Vagina (tissue), 2 donors: Measurements from ENCODE around the gene ZNF592. TPM values are rescaled to one million over a fixed set of nuclear protein-coding genes. Genes with fewer than 3 reads are reported as not detected.
"Not testable (repeated sequence)": the region's sequence is repeated elsewhere in the genome, so short reads cannot be mapped to it uniquely, and the experiment has no call there.

Experiments used
- DNase-seq, 2 donors: peaks; one replicate each; pipeline ENCODE4 v3.0.0-alpha.2; 2017; ENCODE audit errors: extremely low spot score in 2 of 2
- H3K27ac ChIP-seq: fragments of 200-600 bp; sonication (generic); one replicate; pipeline ENCODE4 v1.5.1; 2019
- H3K27me3 ChIP-seq: fragments of 200-600 bp; sonication (generic); one replicate; pipeline ENCODE4 v1.5.1; 2019
- H3K36me3 ChIP-seq, 2 donors: fragments of 200-600 bp; sonication (generic); one replicate each; pipeline ENCODE4 v1.5.1; 2017 to 2019
- H3K4me1 ChIP-seq: fragments of 200-600 bp; sonication (generic); one replicate; pipeline ENCODE4 v1.5.1; 2019
- H3K4me3 ChIP-seq, 2 donors: fragments of 200-600 bp; sonication (generic); 1 replicate in 1 of 2; 2 replicates in 1 of 2; pipeline ENCODE4 v1.5.1; 2016 to 2019
- H3K9me3 ChIP-seq: fragments of 200-600 bp; sonication (generic); one replicate; pipeline ENCODE4 v1.5.1; 2019
- POLR2A ChIP-seq, 2 donors: fragments of 450-650 bp; IDR thresholded peaks; one replicate each; pipeline ENCODE4 v1.6.1; 2017; ENCODE audit warnings: antibody characterized with exemption in 2 of 2, mild to moderate bottlenecking in 2 of 2, moderate library complexity in 2 of 2
- POLR2AphosphoS5 ChIP-seq, 2 donors: sonication (generic); formaldehyde crosslinking; IDR thresholded peaks; one replicate each; pipeline ENCODE4 v1.9.0; 2017; ENCODE audit warnings: antibody characterized with exemption in 2 of 2, mild to moderate bottlenecking in 2 of 2, low read depth in 1 of 2; ENCODE audit not compliant: insufficient read depth in 1 of 2
- intact Hi-C: fragments of 100-400 bp; cut with DNase I; formaldehyde crosslinking; loops from one replicate; pipeline ENCODE4 v1.15.1; 2023
- total RNA-seq: library from RNA; depleted of rRNA; stranded (reverse); fragments of >200 nt; gene quantifications from one replicate; pipeline ENCODE4 v1.2.3, GENCODE V29; 2016
- TF ChIP-seq, protein P1 (sequence below), 3 experiments: fragments of 450-650 bp in 2 of 3; fragments of 200-600 bp in 1 of 3; sonication (generic) in 1 of 3; IDR thresholded peaks; one replicate each; pipeline ENCODE4 v1.5.1; 2017 to 2019; ENCODE audit warnings: antibody characterized with exemption in 3 of 3, mild to moderate bottlenecking in 2 of 3, moderate library complexity in 2 of 3

The ZNF592 gene
- total RNA-seq, 1 donor from 2014 or later, result 21.6 TPM

DNA sequence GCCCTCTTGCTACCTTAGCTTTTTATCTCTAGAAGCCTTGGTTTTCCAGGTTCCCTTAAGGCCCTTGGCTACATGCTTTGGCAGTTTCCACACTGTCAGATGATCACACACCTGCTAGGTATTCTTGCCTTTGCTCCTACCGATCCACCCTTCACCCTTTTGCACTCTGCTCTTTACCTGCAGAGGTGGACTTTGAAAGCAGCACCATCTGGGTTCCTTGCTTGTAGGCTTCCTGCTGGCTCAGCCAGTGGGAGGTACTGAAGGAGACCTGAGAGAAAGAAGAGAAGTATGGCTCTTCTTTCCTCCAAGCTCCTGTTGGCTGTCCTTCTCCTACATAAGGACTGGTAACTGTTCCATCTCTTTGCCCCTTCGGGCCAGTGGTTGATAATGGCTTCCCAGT lies 7.3 kb upstream of the ZNF592 start:
- TF ChIP-seq, protein P1, sequence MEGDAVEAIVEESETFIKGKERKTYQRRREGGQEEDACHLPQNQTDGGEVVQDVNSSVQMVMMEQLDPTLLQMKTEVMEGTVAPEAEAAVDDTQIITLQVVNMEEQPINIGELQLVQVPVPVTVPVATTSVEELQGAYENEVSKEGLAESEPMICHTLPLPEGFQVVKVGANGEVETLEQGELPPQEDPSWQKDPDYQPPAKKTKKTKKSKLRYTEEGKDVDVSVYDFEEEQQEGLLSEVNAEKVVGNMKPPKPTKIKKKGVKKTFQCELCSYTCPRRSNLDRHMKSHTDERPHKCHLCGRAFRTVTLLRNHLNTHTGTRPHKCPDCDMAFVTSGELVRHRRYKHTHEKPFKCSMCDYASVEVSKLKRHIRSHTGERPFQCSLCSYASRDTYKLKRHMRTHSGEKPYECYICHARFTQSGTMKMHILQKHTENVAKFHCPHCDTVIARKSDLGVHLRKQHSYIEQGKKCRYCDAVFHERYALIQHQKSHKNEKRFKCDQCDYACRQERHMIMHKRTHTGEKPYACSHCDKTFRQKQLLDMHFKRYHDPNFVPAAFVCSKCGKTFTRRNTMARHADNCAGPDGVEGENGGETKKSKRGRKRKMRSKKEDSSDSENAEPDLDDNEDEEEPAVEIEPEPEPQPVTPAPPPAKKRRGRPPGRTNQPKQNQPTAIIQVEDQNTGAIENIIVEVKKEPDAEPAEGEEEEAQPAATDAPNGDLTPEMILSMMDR (IDR thresholded peaks at IDR 0.05), result no peak
- TF ChIP-seq POLR2A (IDR thresholded peaks at IDR 0.05), result no peak
- TF ChIP-seq POLR2AphosphoS5 (IDR thresholded peaks at IDR 0.05; ENCODE audit: insufficient read depth in 1 of 2, low read depth in 1 of 2), result no peak
- Histone ChIP-seq H3K9me3 (no peaks in the 10 kb centered on the region), H3K36me3 (no peaks in the 10 kb centered on the region), H3K27me3 (no peaks in the 10 kb centered on the region), H3K4me1 (peaks cover 2% of the 10 kb centered on the region), H3K4me3 (no peak overlapping the region), H3K27ac (no peak overlapping the region)
- DNase-seq, result no peak
- intact Hi-C loops, result loop anchor here (10.0 kb wide), 1 partner anchor 86 kb away; the partner anchor contains the start of genes NMB and WDR73

DNA sequence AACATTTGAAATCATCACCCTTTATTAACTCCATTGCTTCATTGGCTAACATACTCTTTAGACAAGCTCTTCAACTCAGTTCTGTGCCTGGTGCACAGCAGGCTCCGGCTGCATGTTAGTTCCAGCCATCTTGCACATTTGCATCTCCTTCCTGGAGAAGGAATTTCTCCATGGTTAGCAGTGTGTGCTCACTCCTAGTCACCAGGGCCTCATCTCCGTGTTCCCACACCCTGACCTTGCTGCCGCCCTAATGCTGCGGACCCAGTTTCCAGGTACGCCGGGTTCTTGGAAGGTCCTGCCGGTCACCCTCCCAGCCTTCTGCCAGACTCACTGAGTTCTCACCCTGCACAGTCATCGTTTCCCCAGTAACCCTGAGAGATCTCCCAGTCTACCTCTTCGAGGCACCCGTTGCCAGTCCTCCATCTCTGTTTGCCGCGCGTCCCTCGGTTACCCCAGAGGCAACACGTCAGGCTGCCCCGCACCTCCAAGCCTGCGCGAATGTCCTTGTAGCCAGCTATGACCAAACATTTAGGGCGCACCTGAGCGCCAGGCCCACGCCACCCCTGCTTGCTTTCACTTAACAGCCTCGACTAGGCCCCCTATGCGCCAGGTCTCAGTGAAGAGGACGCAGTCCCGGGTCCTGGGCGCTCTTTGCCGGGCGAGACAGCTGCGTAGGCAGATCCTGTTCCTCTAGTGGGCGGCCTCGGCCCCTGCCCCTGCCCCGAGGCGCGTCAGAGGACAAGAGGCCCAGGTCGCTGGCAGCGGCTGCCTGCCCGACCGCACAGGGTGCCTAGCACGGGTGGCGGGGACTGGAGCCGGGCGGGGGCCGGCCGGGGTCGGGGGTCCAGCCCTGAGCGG lies 747 bp upstream of the ZNF592 start:
- intact Hi-C loops, result loop anchor here (1.0 to 10.0 kb wide), 3 partner anchors 31 to 93 kb away; partner anchors contain the start of genes NMB, SEC11A and WDR73

DNA sequence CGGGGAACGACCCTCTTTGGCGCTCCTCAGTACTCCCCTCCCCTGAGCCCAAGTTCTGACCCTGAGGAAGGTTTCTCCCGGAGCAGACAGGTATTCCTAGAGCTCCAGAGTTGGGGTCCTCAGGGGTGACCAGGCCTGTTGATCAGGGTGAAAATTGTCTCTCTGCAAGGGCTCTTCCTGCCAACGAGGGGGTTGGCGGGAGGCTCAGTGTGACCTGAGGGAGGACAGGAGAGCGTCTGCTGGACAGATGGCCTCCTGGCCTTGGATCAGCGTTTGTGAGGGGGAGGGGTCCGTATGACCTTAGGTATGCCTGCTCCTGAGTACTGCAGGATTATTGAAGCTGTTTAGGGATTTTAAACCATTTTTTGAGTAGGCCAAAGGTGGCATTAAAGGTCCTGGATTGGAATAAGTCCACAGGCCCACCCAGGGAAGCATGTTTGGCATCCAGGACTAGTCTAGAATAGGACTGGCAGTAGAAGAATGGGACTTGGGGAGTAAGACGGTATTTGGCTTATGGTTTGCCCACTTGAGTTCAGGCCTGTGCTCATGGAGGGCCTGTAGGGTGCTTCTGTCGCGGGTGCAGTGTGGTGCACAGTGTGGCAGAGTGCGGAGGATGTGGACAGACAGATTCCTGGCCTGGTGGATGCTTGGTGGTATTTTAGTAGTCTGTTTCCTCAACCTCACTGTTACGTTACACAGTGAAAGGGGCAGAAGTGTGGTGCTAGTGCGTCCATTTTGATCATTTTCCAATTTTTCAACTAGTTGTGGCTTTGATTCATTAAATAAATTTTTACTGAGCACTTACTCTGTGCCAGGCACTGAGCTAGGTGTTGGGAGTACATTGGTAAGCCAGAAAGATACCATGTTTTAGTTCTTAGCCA lies 959 bp downstream of the ZNF592 start:
- no peaks in the 10 kb centered on the region for H3K9me3 ChIP-seq
- H3K4me1 ChIP-seq, result peaks cover 56% of the 10 kb centered on the region
- TF ChIP-seq POLR2A (IDR thresholded peaks at IDR 0.05) (no peak), POLR2AphosphoS5 (IDR thresholded peaks at IDR 0.05; ENCODE audit: insufficient read depth in 1 of 2, low read depth in 1 of 2) (no peak)
- TF ChIP-seq, protein P1 (IDR thresholded peaks at IDR 0.05), result peak in 1 of 3 experiments; percentile 15
- DNase-seq, result no peak
- H3K27me3 ChIP-seq, result no peaks in the 10 kb centered on the region
- intact Hi-C loops, result loop anchor here (5.0 to 10.0 kb wide), 2 partner anchors 73 to 95 kb away; partner anchors contain the start of genes NMB and WDR73
- peak overlapping the region; percentile 99 for H3K27ac ChIP-seq
- H3K4me3 ChIP-seq, result peak overlapping the region; percentile 92 to 95
- H3K36me3 ChIP-seq, result no peaks in the 10 kb centered on the region

More for the DNA sequence above, 747 bp upstream of the ZNF592 start:
- no peak for TF ChIP-seq POLR2A (IDR thresholded peaks at IDR 0.05)
- TF ChIP-seq POLR2AphosphoS5 (IDR thresholded peaks at IDR 0.05; ENCODE audit: insufficient read depth in 1 of 2, low read depth in 1 of 2), result peak in 1 of 2 donors; percentile 79
- Histone ChIP-seq H3K27me3 (no peaks in the 10 kb centered on the region), H3K9me3 (no peaks in the 10 kb centered on the region), H3K27ac (peak overlapping the region; percentile 99), H3K36me3 (no peaks in the 10 kb centered on the region), H3K4me1 (peaks cover 43% of the 10 kb centered on the region), H3K4me3 (peak overlapping the region; percentile 92 to 95)
- DNase-seq, result peak in 1 of 2 donors; percentile 93

DNA sequence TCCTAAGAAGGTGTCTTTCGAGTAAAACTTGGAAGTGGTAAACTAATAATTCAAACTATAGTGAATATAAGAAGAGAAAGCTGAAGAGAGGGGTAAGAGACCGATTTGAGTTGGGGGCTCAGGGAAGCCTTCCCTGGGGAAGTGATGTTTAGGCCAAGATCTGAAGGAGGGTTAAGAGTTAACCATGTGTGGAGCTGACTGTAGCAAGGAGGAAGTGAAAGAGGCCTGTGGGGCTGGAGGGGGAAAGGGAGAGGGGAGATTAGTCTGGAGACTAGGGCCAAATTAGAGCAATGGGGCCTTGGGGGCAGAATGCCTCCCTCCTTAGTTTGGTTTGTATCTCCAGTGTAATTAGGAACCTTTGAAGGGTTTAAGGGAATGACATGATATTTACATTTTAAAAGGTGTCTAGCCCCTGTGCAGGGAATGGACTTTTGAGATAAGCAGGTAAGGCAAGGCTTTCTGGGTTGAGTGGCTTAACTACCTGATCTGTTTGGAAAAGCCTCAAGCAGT lies 2.2 kb downstream of the ZNF592 start:
- intact Hi-C loops, result no loop called here
- no peaks in the 10 kb centered on the region for H3K9me3 ChIP-seq
- no peaks in the 10 kb centered on the region for H3K27me3 ChIP-seq
- H3K36me3 ChIP-seq, result no peaks in the 10 kb centered on the region
- H3K27ac ChIP-seq, result peak overlapping the region; percentile 8
- H3K4me3 ChIP-seq, result no peak overlapping the region
- no peak for TF ChIP-seq POLR2AphosphoS5 (IDR thresholded peaks at IDR 0.05; ENCODE audit: insufficient read depth in 1 of 2, low read depth in 1 of 2)
- TF ChIP-seq POLR2A (IDR thresholded peaks at IDR 0.05), result no peak
- no peak for DNase-seq
- H3K4me1 ChIP-seq, result peaks cover 56% of the 10 kb centered on the region

DNA sequence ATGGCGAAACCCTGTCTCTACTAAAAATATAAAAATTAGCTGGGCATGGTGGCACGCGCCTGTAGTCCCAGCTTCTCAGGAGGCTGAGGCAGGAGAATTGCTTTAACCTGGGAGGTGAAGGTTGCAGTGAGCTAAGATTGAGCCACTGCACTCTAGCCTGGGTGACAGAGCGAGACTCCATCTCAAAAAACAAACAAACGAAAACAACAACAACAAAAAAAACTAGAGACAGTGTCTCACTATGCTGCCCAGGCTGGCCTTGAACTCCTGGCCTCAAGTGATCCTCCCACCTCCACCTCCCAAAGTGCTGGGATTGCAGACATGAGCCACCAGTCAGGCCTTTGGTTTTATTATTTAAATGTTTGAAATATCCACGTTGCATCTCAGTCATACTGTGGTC lies 3.3 kb downstream of the ZNF592 start:
- H3K27me3 ChIP-seq, intact Hi-C loops, DNase-seq, H3K9me3 ChIP-seq, H3K36me3 ChIP-seq, H3K27ac ChIP-seq, H3K4me3 ChIP-seq: not testable (repeated sequence)
- peaks cover 57% of the 10 kb centered on the region for H3K4me1 ChIP-seq

DNA sequence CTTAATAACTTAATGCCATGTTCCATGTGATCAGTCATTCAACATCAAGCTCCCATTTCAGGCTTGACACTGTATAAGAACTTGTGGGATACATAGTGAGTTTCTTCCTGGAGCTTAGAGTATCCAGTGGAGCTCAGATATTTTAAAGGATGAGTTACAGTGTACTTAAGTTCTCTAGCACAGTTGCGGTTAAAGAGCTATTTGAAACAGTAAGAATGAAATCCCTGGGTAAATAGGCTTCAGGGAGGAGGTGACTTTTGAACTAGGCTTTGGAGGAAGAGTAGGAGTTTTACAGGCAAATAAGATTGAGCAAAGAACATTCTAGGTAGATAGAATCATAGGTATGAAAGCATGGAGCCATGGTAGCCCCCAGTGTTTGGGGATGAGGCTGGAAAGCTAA lies 3.8 kb downstream of the ZNF592 start:
- TF ChIP-seq POLR2AphosphoS5 (IDR thresholded peaks at IDR 0.05; ENCODE audit: insufficient read depth in 1 of 2, low read depth in 1 of 2) (no peak), POLR2A (IDR thresholded peaks at IDR 0.05) (no peak)
- TF ChIP-seq, protein P1 (IDR thresholded peaks at IDR 0.05), result no peak
- intact Hi-C loops, result no loop called here
- Histone ChIP-seq H3K4me1 (peaks cover 57% of the 10 kb centered on the region), H3K36me3 (no peaks in the 10 kb centered on the region), H3K27me3 (no peaks in the 10 kb centered on the region), H3K4me3 (no peak overlapping the region), H3K9me3 (no peaks in the 10 kb centered on the region), H3K27ac (peak overlapping the region; percentile 44)
- DNase-seq, result no peak
